GM19238 (cell line): Measurements from ENCODE around the gene STRADA.
"Not testable (repeated sequence)": the region's sequence is repeated elsewhere in the genome, so short reads cannot be mapped to it uniquely, and the experiment has no call there.

Experiments
- DNase-seq: peaks from one replicate; pipeline ENCODE4 v3.0.0; 2011; ENCODE audit warnings: low spot score; ENCODE audit not compliant: insufficient read length

Gene STRADA

DNA sequence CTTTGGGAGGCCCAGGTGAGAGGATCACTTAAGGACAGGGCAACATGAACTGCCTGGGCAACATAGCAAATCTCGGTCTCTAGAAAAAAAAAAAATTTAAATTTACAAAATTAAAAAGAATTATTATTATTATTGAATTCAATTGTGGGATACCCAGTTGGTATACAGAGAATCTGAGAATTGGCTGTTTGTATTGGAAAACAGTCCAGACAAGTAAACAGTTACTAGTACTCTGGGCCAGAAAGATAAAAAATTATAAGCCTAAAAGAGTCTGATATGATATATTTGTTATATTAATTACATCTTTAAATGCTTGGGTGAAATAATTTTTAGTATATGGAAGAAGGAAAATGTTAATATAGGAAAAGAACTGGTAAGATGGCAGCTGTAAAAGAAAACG, 16.8 kb upstream of the STRADA start:
- no peak for DNase-seq

DNA sequence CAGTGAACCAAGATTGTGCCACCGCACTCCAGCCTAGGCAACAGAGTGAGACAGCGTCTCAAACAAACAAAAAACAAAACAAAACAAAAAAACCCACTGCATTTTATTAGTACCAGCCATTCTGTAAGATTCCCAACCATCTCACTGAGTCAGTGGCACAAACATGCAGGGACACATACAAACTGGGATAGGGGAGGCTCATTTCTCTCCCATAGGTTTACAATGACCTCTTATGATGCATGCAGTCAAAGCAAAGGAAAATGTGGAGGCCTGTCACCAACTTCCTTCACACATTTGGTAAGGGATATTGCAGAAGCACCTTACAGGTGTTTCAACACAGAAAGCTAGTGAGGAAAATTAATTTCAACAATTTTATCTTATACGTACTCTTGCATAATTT, 12.4 kb upstream of the STRADA start:
- DNase-seq, result no peak

GRCh38 chr17:63753215-63753614, 11.6 kb upstream of the STRADA start:
- DNase-seq, result no peak

DNA sequence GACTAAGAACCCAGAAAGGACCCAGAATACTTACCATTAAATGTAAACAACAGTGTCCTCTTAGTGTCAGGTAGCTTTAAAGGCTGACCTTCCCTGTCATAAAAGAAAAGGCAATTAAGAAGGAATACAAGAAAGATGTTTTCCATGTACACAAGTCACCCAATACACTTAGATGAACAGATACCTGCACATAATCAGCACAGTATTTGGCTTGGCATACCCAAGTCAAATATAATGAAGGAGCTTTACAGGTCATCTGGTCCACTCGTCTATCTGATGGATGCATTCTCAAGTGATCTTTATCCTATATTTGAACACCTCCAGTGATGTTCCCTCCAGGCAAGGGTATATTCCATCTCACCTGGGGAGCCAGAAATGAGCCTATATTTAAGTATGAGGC, 11.1 kb upstream of the STRADA start:
- DNase-seq, result no peak

- DNase-seq, result no peak
These were observed 10.2 kb upstream of the STRADA start for GRCh38 chr17:63751806-63752205.

DNA sequence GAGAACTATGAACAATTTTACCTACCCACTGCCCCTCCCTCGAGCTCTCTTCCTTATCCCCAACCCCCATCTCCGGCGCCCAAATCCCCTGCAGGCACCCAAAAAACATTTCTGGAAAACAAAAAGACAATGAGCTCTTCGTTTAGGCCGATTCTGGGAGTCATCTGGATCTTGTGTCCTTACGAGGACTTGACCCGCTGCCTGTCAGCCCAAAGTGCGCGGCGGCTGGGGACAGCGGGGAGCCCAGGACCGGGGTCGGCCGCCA, 524 bp downstream of the STRADA start:
- DNase-seq, result no peak

DNA sequence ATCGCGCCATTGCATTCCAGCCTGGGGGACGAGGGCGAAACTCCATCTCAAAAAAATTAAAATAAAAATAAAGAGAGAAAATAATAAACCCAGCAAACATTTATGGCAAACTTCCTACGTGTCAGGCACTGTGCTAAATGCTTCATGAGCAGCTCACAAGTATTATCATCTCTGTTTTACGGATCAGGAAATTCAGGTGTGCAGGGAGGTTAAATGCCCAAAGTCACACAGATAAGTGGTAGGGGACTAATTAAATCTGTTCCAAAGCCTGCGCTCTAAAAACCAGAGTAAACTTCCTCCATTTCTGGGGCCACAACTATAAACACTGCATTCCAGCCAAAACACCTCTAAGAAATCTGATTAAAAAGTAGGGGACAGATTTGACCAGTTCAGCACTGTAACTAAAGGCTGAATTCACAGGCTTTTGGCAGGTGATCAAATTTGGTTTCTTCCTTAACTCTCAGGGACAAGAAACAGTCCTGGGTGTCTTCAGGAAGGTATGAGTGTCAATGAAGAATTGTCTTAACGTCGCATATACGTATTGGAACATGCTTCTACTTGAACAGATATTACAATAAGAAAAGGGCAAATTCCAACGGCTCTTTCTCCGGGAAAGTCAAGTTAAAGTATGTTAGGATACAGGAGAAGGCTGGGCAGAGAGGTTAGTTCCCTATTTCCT, 996 bp downstream of the STRADA start:
- DNase-seq, result no peak

DNA sequence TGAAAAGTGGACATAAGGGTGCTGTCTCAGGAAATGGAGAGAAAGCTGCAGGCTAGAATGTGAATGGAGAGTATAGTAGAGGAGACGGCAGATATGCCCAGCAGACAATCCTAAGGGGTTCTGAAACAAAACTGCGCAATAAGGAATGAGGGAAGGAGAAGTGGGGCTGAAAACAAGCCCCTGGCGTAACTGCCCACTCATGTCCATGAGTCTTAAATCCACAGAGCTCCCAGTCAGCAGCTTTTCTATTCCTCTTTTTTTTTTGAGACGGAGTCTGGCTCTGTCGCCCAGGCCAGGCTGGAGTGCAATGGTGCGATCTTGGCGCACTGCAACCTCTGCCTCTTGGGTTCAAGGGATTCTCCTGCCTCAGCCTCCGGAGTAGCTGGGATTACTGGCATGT, 5.9 kb downstream of the STRADA start:
- no peak for DNase-seq

DNA sequence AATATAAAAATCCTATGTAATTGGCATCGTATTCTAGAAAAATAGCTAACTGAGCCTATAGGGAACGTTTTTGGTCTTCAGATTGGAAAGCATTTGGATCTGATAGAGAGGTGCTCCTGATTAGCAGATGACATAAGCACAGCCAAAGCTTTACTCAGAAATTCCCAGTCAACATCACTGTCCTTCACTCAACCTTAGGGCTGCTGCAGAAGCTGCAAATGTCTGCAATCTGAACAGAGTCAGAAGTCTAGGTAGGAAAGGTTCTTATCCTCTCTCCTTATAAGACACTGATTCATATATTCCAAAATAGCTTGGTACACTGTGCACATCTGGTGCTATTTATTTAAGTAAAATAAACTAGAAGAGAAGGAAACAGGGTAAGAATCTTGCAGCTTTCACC, 19.2 kb downstream of the STRADA start:
- no peak for DNase-seq

- not testable (repeated sequence) for DNase-seq
These were observed 21.4 kb downstream of the STRADA start for GRCh38 chr17:63720194-63720593.

DNA sequence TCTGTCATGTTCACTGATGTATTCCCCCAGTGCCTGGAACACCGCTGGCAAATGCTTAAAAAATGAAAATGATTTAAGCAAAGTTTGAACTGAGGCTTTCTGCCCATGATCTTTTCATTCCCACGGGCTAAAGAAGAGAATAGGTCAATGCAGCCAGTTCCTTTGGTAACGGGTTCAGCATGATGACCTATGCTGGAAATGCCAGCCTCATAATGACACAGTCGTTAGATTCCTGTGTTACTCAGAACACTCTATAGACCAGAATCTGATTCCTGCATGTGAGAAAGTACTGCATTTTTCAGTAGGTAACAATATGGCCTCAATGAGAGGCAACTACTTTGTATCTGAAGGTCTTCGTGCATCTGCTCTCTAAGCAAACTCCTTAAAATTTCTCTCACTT, 22.6 kb downstream of the STRADA start:
- DNase-seq, result no peak

- DNase-seq, result no peak
These were observed 25.2 kb downstream of the STRADA start for GRCh38 chr17:63716426-63716825.

DNA sequence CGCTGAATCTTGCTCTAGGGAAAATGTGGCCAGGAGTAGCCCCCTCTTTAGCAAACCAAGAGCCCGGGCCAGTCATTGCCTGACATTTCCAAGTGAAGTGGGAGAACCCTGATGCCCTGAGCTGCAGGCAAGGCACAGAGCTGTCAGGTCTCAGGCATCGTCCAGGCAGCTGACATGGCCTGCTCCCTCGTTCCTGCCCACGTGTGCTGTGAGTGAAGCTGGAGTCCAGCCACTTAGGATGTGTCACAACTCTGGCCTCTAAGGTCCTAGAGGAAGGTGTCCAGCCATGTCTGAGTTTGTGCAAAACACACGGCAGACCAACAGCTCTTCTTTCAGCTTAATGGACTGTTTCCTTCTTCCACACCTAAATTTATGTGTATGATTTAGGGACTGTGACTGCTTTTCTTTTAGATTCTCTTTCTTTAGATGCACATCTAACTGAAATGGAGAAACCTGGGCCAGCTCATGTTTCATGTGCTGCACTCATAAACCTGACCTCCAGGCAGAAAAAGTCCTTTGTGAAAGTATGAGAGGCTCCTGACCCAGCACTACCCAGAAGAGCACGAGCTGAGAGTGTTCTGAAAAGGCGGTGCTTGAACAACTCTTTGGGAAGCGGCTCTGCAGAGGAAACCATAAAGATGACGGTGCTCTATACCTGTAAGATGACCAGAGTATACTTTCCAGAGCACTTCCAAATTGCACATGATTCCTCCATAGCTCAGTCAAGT, 26.9 kb downstream of the STRADA start:
- no peak for DNase-seq

DNA sequence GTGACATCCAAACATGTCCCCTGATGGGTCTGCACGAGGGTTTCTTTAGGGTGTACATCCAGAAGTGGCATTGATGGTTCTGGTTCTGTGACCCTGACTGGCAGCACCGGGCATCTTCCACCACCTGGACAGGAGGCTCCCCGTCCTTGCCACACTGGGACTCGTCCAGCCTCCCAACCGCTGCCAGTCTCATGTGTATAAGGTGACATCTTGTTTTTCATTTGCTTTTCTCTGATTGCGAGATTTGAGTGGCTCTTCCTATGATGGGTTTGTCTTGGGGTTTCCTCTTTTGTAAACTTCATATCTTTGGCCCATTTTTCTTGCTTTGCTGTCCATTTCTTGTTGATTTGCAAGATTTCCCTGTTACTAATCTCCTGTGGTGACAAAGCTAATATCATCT, 32.5 kb downstream of the STRADA start:
- no peak for DNase-seq

DNA sequence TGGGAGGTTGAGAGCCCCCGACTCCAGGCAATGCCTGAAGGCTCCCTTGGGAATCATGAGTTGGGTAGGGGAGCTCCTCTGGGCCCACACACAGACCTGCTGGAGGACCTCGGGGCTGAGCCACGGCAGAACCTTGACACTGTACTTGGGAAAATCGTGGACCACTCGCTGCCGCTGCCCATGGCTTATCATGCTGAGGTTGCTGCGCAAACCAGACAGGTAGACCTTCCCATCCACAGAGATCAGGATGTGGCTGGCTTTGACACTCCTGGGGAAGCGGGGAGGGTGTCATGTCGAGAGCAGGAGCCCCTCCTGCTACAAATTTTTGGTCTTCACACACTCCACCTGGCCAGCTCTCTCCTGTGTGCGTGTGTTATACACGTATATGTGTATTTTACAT, 34.4 kb downstream of the STRADA start:
- DNase-seq, result no peak

DNA sequence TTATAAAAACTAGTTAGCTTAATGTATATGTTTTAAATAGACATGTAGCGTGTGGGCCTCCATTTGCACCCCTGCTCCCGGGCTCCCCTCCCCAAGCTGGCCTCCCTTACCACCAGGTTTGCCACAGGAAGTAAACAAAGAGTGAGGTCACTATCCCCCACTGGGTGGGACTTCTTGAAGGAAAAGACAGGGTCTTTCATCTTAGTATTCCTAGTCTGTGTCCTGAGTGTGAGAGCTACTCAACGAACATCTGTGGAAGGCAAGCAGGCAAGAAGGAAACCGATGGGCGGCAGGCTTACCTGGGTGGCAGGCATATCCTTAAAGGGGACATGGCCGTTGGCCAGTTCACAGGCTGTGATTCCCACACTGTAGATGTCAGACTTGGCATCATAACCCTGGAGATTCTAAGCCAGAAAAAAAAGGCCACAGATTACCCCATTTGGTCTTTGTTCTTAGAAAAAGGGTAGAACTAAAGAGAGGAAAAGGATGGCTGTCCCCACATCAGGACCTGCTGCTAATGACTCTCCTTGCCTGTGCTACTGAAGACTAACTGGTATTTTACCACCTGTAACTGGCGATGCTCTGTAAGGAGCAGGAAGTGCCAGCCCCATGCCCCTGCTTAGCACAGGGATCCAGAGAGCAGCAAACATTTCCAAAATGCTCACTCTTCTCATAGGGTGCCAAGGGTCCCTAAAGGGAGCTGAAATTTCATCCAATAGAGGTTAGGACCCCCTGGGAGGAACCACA, 35.1 kb downstream of the STRADA start:
- no peak for DNase-seq

GRCh38 chr17:63705657-63706056, 35.9 kb downstream of the STRADA start:
- no peak for DNase-seq

- no peak for DNase-seq
These were observed 36.8 kb downstream of the STRADA start for GRCh38 chr17:63704836-63705235.

DNA sequence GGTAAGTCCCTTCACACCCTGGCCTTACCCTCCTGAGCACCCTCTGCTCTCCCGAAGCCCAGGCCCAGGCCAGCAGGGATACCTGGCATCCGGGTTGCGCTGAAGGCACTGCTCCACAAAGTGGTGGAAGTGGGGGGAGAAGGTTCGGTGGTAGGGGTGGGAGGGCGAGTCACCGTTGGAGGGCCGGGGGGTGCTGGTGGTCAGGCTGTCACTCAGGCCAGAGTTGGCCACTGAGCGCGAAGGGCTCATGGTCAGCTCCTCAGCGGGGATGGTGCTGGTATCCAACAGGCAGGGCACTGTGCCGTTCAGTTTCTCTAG, 37.4 kb downstream of the STRADA start:
- no peak for DNase-seq

DNA sequence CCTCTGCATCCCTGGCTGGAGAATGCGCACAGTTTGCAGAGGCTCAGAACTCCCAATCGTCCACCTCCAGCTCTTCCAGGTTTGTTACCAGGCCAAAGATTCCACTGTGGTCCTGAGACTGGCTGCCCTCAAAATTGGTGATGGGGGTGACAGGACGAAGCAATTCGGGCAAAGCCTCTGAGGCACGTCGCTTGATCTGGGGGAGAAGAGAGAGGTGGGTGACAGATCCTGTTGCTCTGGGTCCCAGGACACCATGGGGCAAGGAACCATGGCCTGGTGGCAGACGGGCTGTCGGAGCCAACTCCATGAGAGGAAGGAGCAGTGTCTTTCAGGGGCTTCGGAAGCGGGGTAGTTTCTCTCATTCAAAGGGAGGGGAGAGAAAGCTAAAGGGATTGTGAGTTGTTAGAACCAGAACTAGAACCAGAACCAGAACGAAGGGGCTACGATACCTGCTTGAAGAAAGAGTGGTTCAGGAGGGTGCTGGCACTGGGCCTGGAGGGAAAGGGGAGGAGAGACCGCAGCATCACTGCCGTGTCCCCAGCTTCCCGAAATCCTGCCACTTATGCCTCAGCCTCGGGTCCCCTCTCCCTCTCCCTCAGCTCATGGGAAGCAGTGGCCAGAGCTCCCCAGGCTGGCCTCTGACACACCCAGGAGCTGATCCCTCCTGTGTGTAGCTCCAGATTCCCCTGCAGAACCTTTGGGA, 37.9 kb downstream of the STRADA start:
- no peak for DNase-seq

DNA sequence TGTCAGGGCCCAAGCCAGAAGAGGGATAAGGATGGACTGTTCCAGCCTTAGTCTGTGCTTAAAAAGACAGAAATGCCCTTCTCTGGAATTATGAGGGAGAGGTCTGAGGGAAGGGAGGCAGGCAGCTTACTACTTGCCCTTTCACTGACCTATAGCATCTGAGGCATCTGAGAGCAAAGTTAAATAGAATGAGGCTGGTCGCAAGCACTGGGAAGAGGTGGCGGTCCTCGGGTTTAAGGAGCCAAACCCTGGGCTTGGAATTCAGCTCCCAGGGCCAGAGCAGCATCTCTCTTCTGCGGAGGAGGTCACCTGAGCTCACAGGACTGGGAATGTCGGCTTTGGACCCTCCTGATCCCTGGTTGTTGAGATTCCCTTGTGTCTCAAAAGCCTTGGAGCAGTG, 38.6 kb downstream of the STRADA start:
- no peak for DNase-seq

DNA sequence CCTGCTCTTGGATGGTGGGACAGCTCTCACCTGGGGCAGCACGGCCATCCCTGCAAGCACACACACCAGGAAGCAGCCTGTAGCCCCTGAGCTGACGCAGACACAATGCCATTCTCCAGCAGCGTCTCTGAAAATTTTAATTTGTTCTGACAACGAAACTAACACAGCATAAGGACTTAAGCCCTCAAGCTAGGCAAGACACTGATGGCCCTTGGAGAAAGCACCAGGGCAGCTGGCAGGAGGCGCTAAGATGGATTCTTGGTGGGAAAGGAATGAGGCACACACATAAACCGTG, 38.9 kb downstream of the STRADA start:
- DNase-seq, result no peak
